ENCODE data around the gene BEND7.
A peak's percentile ranks its signal among the peaks of the same experiment; 100 is the strongest.
"Not testable (repeated sequence)": the region's sequence is repeated elsewhere in the genome, so short reads cannot be mapped to it uniquely, and the experiment has no call there.

Gene BEND7

GRCh38 chr10:13483073-13483472 is 45.7 kb downstream of the BEND7 start:
- no peak for DNase-seq (ENCODE audit: low read depth)

GRCh38 chr10:13481690-13482089 is 47.1 kb downstream of the BEND7 start:
- no peak for DNase-seq (ENCODE audit: low read depth)

- no peak for DNase-seq (ENCODE audit: low read depth)
Measured at GRCh38 chr10:13475124-13475523, 53.7 kb downstream of the BEND7 start.

GRCh38 chr10:13473986-13474385 is 54.8 kb downstream of the BEND7 start:
- DNase-seq (ENCODE audit: low read depth), result no peak

- no peak for DNase-seq (ENCODE audit: low read depth)
Measured at GRCh38 chr10:13472359-13472758, 56.5 kb downstream of the BEND7 start.

- DNase-seq (ENCODE audit: low read depth), result no peak
Measured at GRCh38 chr10:13470270-13470669, 58.5 kb downstream of the BEND7 start.

GRCh38 chr10:13462551-13462950 is 66.3 kb downstream of the BEND7 start:
- DNase-seq (ENCODE audit: low read depth), result no peak

- DNase-seq (ENCODE audit: low read depth), result no peak
Measured at GRCh38 chr10:13458687-13459012, 70.2 kb downstream of the BEND7 start.

GRCh38 chr10:13457958-13458686 is 70.7 kb downstream of the BEND7 start:
- peak; percentile 36 for DNase-seq (ENCODE audit: low read depth)

- DNase-seq (ENCODE audit: low read depth), result no peak
Measured at GRCh38 chr10:13453896-13454295, 74.9 kb downstream of the BEND7 start.

GRCh38 chr10:13450069-13450468 is 78.7 kb downstream of the BEND7 start:
- DNase-seq (ENCODE audit: low read depth), result peak; percentile 55

- DNase-seq (ENCODE audit: low read depth), result no peak
Measured at GRCh38 chr10:13449296-13449695, 79.5 kb downstream of the BEND7 start.

GRCh38 chr10:13448216-13448615 is 80.6 kb downstream of the BEND7 start:
- peak; percentile 65 for DNase-seq (ENCODE audit: low read depth)

- DNase-seq (ENCODE audit: low read depth), result no peak
Measured at GRCh38 chr10:13445656-13446400, 83.0 kb downstream of the BEND7 start.

GRCh38 chr10:13441476-13441875 is 87.3 kb downstream of the BEND7 start:
- no peak for DNase-seq (ENCODE audit: low read depth)

- DNase-seq (ENCODE audit: low read depth), result no peak
Measured at GRCh38 chr10:13440185-13441061, 88.4 kb downstream of the BEND7 start.

- no peak for DNase-seq (ENCODE audit: low read depth)
Measured at GRCh38 chr10:13439313-13440184, 89.3 kb downstream of the BEND7 start.

- DNase-seq (ENCODE audit: low read depth), result no peak
Measured at GRCh38 chr10:13437026-13437555, 91.7 kb downstream of the BEND7 start.

- DNase-seq (ENCODE audit: low read depth), result not testable (repeated sequence)
Measured at GRCh38 chr10:13427943-13428342, 100.9 kb downstream of the BEND7 start.

GRCh38 chr10:13425397-13425796 is 103.4 kb downstream of the BEND7 start:
- DNase-seq (ENCODE audit: low read depth), result no peak

- no peak for DNase-seq (ENCODE audit: low read depth)
Measured at GRCh38 chr10:13422800-13423199, 106.0 kb downstream of the BEND7 start.
